ENCODE measurements around the gene DCDC1.

DNA sequence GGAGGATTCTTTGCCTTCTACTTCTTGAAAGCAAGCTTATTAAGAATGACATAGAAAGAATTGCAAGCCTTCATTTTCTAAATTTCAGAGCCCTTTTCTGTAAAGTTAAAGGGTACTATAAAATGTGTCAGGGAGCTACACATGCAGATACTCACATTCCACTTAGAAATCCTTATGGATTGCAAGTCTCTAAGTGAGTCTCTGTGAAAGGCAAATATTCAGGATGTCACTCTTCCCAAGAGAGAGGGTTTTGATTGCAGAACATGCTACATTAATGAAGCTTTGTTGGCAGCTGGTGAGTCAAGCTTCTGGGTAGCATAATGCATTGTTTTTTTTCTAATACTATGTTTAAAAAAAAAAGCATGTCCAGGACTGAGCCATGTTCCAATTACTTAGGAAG lies 369.2 kb downstream of the DCDC1 start:
- TF ChIP-seq TAF7 (tag; IDR thresholded peaks at IDR 0.05) = no peak
- TF ChIP-seq, protein P1, sequence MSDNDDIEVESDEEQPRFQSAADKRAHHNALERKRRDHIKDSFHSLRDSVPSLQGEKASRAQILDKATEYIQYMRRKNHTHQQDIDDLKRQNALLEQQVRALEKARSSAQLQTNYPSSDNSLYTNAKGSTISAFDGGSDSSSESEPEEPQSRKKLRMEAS (CRISPR knock-in tag; IDR thresholded peaks at IDR 0.05) = no peak
- TF ChIP-seq, protein P2, sequence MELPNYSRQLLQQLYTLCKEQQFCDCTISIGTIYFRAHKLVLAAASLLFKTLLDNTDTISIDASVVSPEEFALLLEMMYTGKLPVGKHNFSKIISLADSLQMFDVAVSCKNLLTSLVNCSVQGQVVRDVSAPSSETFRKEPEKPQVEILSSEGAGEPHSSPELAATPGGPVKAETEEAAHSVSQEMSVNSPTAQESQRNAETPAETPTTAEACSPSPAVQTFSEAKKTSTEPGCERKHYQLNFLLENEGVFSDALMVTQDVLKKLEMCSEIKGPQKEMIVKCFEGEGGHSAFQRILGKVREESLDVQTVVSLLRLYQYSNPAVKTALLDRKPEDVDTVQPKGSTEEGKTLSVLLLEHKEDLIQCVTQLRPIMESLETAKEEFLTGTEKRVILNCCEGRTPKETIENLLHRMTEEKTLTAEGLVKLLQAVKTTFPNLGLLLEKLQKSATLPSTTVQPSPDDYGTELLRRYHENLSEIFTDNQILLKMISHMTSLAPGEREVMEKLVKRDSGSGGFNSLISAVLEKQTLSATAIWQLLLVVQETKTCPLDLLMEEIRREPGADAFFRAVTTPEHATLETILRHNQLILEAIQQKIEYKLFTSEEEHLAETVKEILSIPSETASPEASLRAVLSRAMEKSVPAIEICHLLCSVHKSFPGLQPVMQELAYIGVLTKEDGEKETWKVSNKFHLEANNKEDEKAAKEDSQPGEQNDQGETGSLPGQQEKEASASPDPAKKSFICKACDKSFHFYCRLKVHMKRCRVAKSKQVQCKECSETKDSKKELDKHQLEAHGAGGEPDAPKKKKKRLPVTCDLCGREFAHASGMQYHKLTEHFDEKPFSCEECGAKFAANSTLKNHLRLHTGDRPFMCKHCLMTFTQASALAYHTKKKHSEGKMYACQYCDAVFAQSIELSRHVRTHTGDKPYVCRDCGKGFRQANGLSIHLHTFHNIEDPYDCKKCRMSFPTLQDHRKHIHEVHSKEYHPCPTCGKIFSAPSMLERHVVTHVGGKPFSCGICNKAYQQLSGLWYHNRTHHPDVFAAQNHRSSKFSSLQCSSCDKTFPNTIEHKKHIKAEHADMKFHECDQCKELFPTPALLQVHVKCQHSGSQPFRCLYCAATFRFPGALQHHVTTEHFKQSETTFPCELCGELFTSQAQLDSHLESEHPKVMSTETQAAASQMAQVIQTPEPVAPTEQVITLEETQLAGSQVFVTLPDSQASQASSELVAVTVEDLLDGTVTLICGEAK (IDR thresholded peaks at IDR 0.05) = no peak
- TF ChIP-seq, protein P2 (CRISPR knock-in tag; IDR thresholded peaks at IDR 0.05) = no peak
- no peak for TF ChIP-seq SMC3 (conservative IDR thresholded peaks at IDR 0.05; ENCODE audit: insufficient read depth, low read depth, low read length)
- no peak for TF ChIP-seq PHTF2 (CRISPR knock-in tag; IDR thresholded peaks at IDR 0.05)
- TF ChIP-seq, protein P3, sequence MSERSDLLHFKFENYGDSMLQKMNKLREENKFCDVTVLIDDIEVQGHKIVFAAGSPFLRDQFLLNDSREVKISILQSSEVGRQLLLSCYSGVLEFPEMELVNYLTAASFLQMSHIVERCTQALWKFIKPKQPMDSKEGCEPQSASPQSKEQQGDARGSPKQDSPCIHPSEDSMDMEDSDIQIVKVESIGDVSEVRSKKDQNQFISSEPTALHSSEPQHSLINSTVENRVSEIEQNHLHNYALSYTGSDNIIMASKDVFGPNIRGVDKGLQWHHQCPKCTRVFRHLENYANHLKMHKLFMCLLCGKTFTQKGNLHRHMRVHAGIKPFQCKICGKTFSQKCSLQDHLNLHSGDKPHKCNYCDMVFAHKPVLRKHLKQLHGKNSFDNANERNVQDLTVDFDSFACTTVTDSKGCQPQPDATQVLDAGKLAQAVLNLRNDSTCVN (CRISPR knock-in tag; IDR thresholded peaks at IDR 0.05) = no peak
- no peak for TF ChIP-seq PHF8 (IDR thresholded peaks at IDR 0.05; ENCODE audit: borderline replicate concordance, low read length)

Data from K562 (cell line).